Measurements from ENCODE around the gene ZFP62. TPM values are rescaled to one million over a fixed set of nuclear protein-coding genes. Genes with fewer than 3 reads are reported as not detected.

The ZFP62 gene
- total RNA-seq, 1 experiment from 2014 or later, result 30.7 TPM

GRCh38 chr5:180807046-180807445 lies 54.0 kb downstream of the ZFP62 start:
- no peaks in the 10 kb centered on the region for H3K9me2 ChIP-seq (ENCODE audit: insufficient read depth)
- DNase-seq (ENCODE audit: low read depth, low spot score) (no peak), ATAC-seq (no peak)
- no peak overlapping the region for H3K27ac ChIP-seq (ENCODE audit: low read depth, low read length)
- TF ChIP-seq EGR1 (IDR thresholded peaks at IDR 0.05; ENCODE audit: low read depth) (no peak), YY1 (IDR thresholded peaks at IDR 0.05; ENCODE audit: extremely low read depth, insufficient replicate concordance, low read depth, low read length) (no peak), POLR2A (IDR thresholded peaks at IDR 0.05; ENCODE audit: borderline replicate concordance, extremely low read depth, insufficient read depth, insufficient read length) (no peak), TCF7L2 (IDR thresholded peaks at IDR 0.05; ENCODE audit: borderline replicate concordance, extremely low read depth, insufficient read depth, insufficient read length) (no peak), MAX (IDR thresholded peaks at IDR 0.05) (no peak), JUND (IDR thresholded peaks at IDR 0.05) (no peak), REST (IDR thresholded peaks at IDR 0.05; ENCODE audit: low read depth) (no peak), SIN3A (IDR thresholded peaks at IDR 0.05; ENCODE audit: low read depth) (no peak), CEBPB (IDR thresholded peaks at IDR 0.05; ENCODE audit: low read depth) (no peak), ZFX (IDR thresholded peaks at IDR 0.05) (no peak), CBX3 (IDR thresholded peaks at IDR 0.05; ENCODE audit: low read depth) (no peak), CTCF (IDR thresholded peaks at IDR 0.05 in 2 of 3, conservative IDR thresholded peaks at IDR 0.05 in 1 of 3; ENCODE audit: borderline replicate concordance in 1 of 3, insufficient read depth in 1 of 3, low read depth in 2 of 3, low read length in 2 of 3) (no peak), EZH2 (IDR thresholded peaks at IDR 0.05) (no peak), POLR2AphosphoS5 (IDR thresholded peaks at IDR 0.05; ENCODE audit: low read depth, low read length) (no peak), FOSL1 (IDR thresholded peaks at IDR 0.05; ENCODE audit: low read depth) (no peak), SP1 (IDR thresholded peaks at IDR 0.05; ENCODE audit: low read depth) (no peak), ZNF274 (IDR thresholded peaks at IDR 0.05; ENCODE audit: low read depth, low read length) (no peak), ELF1 (IDR thresholded peaks at IDR 0.05; ENCODE audit: borderline replicate concordance, low read depth) (no peak), EZH2phosphoT487 (IDR thresholded peaks at IDR 0.05; ENCODE audit: borderline replicate concordance) (no peak), RAD21 (IDR thresholded peaks at IDR 0.05; ENCODE audit: low read depth) (no peak)
- H4K20me1 ChIP-seq (ENCODE audit: insufficient read depth), result no peaks in the 10 kb centered on the region
- no peaks in the 10 kb centered on the region for H3K27me3 ChIP-seq (ENCODE audit: insufficient read depth, low read length)
- H3K4me3 ChIP-seq (replicated peaks in 1 of 2; ENCODE audit: low read depth in 1 of 2, low read length in 2 of 2), result no peak overlapping the region
- ChIA-PET RAD21 (ENCODE audit: low non-redundant PET in 1 of 2, low total read pairs in 2 of 2, uncharacterized antibody in 2 of 2, unreplicated experiment in 2 of 2) (no interaction called here), CTCF (no interaction called here), POLR2A (no interaction called here)
- H3K79me2 ChIP-seq (ENCODE audit: insufficient read depth, low read length), result peaks cover 26% of the 10 kb centered on the region
- peaks cover 0 to 5% of the 10 kb centered on the region in 2 experiments; a peak in 1 of 4 replicates for H3K36me3 ChIP-seq (ENCODE audit: control insufficient read depth in 1 of 2, insufficient read depth in 2 of 2, low read length in 2 of 2)
- no TSS peak for BruUV-seq (replicated peaks)
- no peak overlapping the region for H2AFZ ChIP-seq (ENCODE audit: low read depth, low read length, poor library complexity, severe bottlenecking)
- H3K4me2 ChIP-seq (ENCODE audit: low read length), result no peak overlapping the region
- intact Hi-C loops (cut with micrococcal nuclease), result no loop called here
- no peak overlapping the region for H3K9ac ChIP-seq (ENCODE audit: low read length)
- H3K4me1 ChIP-seq (ENCODE audit: control insufficient read depth in 1 of 2, insufficient read depth in 2 of 2, low read length in 2 of 2), result peaks cover 20 to 39% of the 10 kb centered on the region in 2 experiments
- H3K9me3 ChIP-seq (ENCODE audit: control insufficient read depth in 1 of 2, insufficient read depth in 1 of 2, low read depth in 1 of 2, low read length in 2 of 2), result no peaks in the 10 kb centered on the region
